ENCODE results near the gene MUC5AC.

MUC5AC gene

GRCh38 chr11:1116104-1116503, 41.6 kb upstream of the MUC5AC start:
- Histone ChIP-seq H3K9ac (ENCODE audit: low read depth in 1 of 2, low read length in 2 of 2) (no peak overlapping the region), H3K9me3 (ENCODE audit: control insufficient read depth in 2 of 2, low read length in 2 of 2) (no peaks in the 10 kb centered on the region), H3K27me3 (ENCODE audit: control insufficient read depth in 2 of 2, insufficient read depth in 2 of 2, low read length in 2 of 2) (no peaks in the 10 kb centered on the region), H3K4me3 (ENCODE audit: low read length in 2 of 2) (no peak overlapping the region), H3K36me3 (ENCODE audit: control insufficient read depth in 2 of 2, insufficient read depth in 2 of 2, low read length in 2 of 2) (no peaks in the 10 kb centered on the region), H3K27ac (ENCODE audit: low read depth in 2 of 2, low read length in 2 of 2) (no peak overlapping the region), H3K4me1 (ENCODE audit: control insufficient read depth in 2 of 2, insufficient read depth in 2 of 2, low read length in 2 of 2) (no peaks in the 10 kb centered on the region)

- Histone ChIP-seq H3K36me3 (ENCODE audit: control insufficient read depth in 2 of 2, insufficient read depth in 2 of 2, low read length in 2 of 2) (no peaks in the 10 kb centered on the region), H3K4me1 (ENCODE audit: control insufficient read depth in 2 of 2, insufficient read depth in 2 of 2, low read length in 2 of 2) (no peaks in the 10 kb centered on the region), H3K27ac (ENCODE audit: low read depth in 2 of 2, low read length in 2 of 2) (no peak overlapping the region), H3K9me3 (ENCODE audit: control insufficient read depth in 2 of 2, low read length in 2 of 2) (no peaks in the 10 kb centered on the region), H3K9ac (ENCODE audit: low read depth in 1 of 2, low read length in 2 of 2) (no peak overlapping the region), H3K27me3 (ENCODE audit: control insufficient read depth in 2 of 2, insufficient read depth in 2 of 2, low read length in 2 of 2) (no peaks in the 10 kb centered on the region), H3K4me3 (ENCODE audit: low read length in 2 of 2) (no peak overlapping the region)
These were observed 40.9 kb upstream of the MUC5AC start for GRCh38 chr11:1116666-1117390.

GRCh38 chr11:1117992-1118391, 39.8 kb upstream of the MUC5AC start:
- no peaks in the 10 kb centered on the region for H3K36me3 ChIP-seq (ENCODE audit: control insufficient read depth in 2 of 2, insufficient read depth in 2 of 2, low read length in 2 of 2)

GRCh38 chr11:1118755-1119603, 38.8 kb upstream of the MUC5AC start:
- Histone ChIP-seq H3K27ac (ENCODE audit: low read depth in 2 of 2, low read length in 2 of 2) (no peak overlapping the region), H3K9me3 (ENCODE audit: control insufficient read depth in 2 of 2, low read length in 2 of 2) (no peaks in the 10 kb centered on the region), H3K4me1 (ENCODE audit: control insufficient read depth in 2 of 2, insufficient read depth in 2 of 2, low read length in 2 of 2) (no peaks in the 10 kb centered on the region), H3K9ac (ENCODE audit: low read depth in 1 of 2, low read length in 2 of 2) (no peak overlapping the region), H3K36me3 (ENCODE audit: control insufficient read depth in 2 of 2, insufficient read depth in 2 of 2, low read length in 2 of 2) (no peaks in the 10 kb centered on the region), H3K4me3 (ENCODE audit: low read length in 2 of 2) (no peak overlapping the region), H3K27me3 (ENCODE audit: control insufficient read depth in 2 of 2, insufficient read depth in 2 of 2, low read length in 2 of 2) (no peaks in the 10 kb centered on the region)

More at GRCh38 chr11:1117992-1118391, 39.8 kb upstream of the MUC5AC start:
- Histone ChIP-seq H3K9me3 (ENCODE audit: control insufficient read depth in 2 of 2, low read length in 2 of 2) (no peaks in the 10 kb centered on the region), H3K9ac (ENCODE audit: low read depth in 1 of 2, low read length in 2 of 2) (no peak overlapping the region), H3K27ac (ENCODE audit: low read depth in 2 of 2, low read length in 2 of 2) (no peak overlapping the region), H3K4me3 (ENCODE audit: low read length in 2 of 2) (no peak overlapping the region), H3K27me3 (ENCODE audit: control insufficient read depth in 2 of 2, insufficient read depth in 2 of 2, low read length in 2 of 2) (no peaks in the 10 kb centered on the region), H3K4me1 (ENCODE audit: control insufficient read depth in 2 of 2, insufficient read depth in 2 of 2, low read length in 2 of 2) (no peaks in the 10 kb centered on the region)

GRCh38 chr11:1119604-1120146, 38.1 kb upstream of the MUC5AC start:
- Histone ChIP-seq H3K27me3 (ENCODE audit: control insufficient read depth in 2 of 2, insufficient read depth in 2 of 2, low read length in 2 of 2) (no peaks in the 10 kb centered on the region), H3K9me3 (ENCODE audit: control insufficient read depth in 2 of 2, low read length in 2 of 2) (no peaks in the 10 kb centered on the region), H3K27ac (ENCODE audit: low read depth in 2 of 2, low read length in 2 of 2) (no peak overlapping the region), H3K36me3 (ENCODE audit: control insufficient read depth in 2 of 2, insufficient read depth in 2 of 2, low read length in 2 of 2) (no peaks in the 10 kb centered on the region), H3K4me3 (ENCODE audit: low read length in 2 of 2) (no peak overlapping the region), H3K9ac (ENCODE audit: low read depth in 1 of 2, low read length in 2 of 2) (no peak overlapping the region), H3K4me1 (ENCODE audit: control insufficient read depth in 2 of 2, insufficient read depth in 2 of 2, low read length in 2 of 2) (no peaks in the 10 kb centered on the region)

GRCh38 chr11:1120532-1121330, 37.0 kb upstream of the MUC5AC start:
- H3K4me1 ChIP-seq (ENCODE audit: control insufficient read depth in 2 of 2, insufficient read depth in 2 of 2, low read length in 2 of 2) = no peaks in the 10 kb centered on the region
- H3K9ac ChIP-seq (ENCODE audit: low read depth in 1 of 2, low read length in 2 of 2) = no peak overlapping the region
- H3K9me3 ChIP-seq (ENCODE audit: control insufficient read depth in 2 of 2, low read length in 2 of 2) = no peaks in the 10 kb centered on the region
- no peaks in the 10 kb centered on the region for H3K36me3 ChIP-seq (ENCODE audit: control insufficient read depth in 2 of 2, insufficient read depth in 2 of 2, low read length in 2 of 2)
- no peak overlapping the region for H3K4me3 ChIP-seq (ENCODE audit: low read length in 2 of 2)
- no peak overlapping the region for H3K27ac ChIP-seq (ENCODE audit: low read depth in 2 of 2, low read length in 2 of 2)
- no peaks in the 10 kb centered on the region for H3K27me3 ChIP-seq (ENCODE audit: control insufficient read depth in 2 of 2, insufficient read depth in 2 of 2, low read length in 2 of 2)

- H3K4me3 ChIP-seq (ENCODE audit: low read length in 2 of 2) = no peak overlapping the region
- no peaks in the 10 kb centered on the region for H3K36me3 ChIP-seq (ENCODE audit: control insufficient read depth in 2 of 2, insufficient read depth in 2 of 2, low read length in 2 of 2)
- H3K4me1 ChIP-seq (ENCODE audit: control insufficient read depth in 2 of 2, insufficient read depth in 2 of 2, low read length in 2 of 2) = no peaks in the 10 kb centered on the region
- no peak overlapping the region for H3K27ac ChIP-seq (ENCODE audit: low read depth in 2 of 2, low read length in 2 of 2)
- no peaks in the 10 kb centered on the region for H3K9me3 ChIP-seq (ENCODE audit: control insufficient read depth in 2 of 2, low read length in 2 of 2)
- no peaks in the 10 kb centered on the region for H3K27me3 ChIP-seq (ENCODE audit: control insufficient read depth in 2 of 2, insufficient read depth in 2 of 2, low read length in 2 of 2)
- H3K9ac ChIP-seq (ENCODE audit: low read depth in 1 of 2, low read length in 2 of 2) = no peak overlapping the region
These were observed 36.4 kb upstream of the MUC5AC start for GRCh38 chr11:1121331-1121812.

GRCh38 chr11:1121813-1122663, 35.7 kb upstream of the MUC5AC start:
- no peaks in the 10 kb centered on the region for H3K9me3 ChIP-seq (ENCODE audit: control insufficient read depth in 2 of 2, low read length in 2 of 2)
- H3K9ac ChIP-seq (ENCODE audit: low read depth in 1 of 2, low read length in 2 of 2) = no peak overlapping the region
- H3K27me3 ChIP-seq (ENCODE audit: control insufficient read depth in 2 of 2, insufficient read depth in 2 of 2, low read length in 2 of 2) = no peaks in the 10 kb centered on the region
- H3K4me3 ChIP-seq (ENCODE audit: low read length in 2 of 2) = no peak overlapping the region
- H3K27ac ChIP-seq (ENCODE audit: low read depth in 2 of 2, low read length in 2 of 2) = no peak overlapping the region
- H3K36me3 ChIP-seq (ENCODE audit: control insufficient read depth in 2 of 2, insufficient read depth in 2 of 2, low read length in 2 of 2) = no peaks in the 10 kb centered on the region
- H3K4me1 ChIP-seq (ENCODE audit: control insufficient read depth in 2 of 2, insufficient read depth in 2 of 2, low read length in 2 of 2) = no peaks in the 10 kb centered on the region

GRCh38 chr11:1122664-1123002, 35.1 kb upstream of the MUC5AC start:
- Histone ChIP-seq H3K36me3 (ENCODE audit: control insufficient read depth in 2 of 2, insufficient read depth in 2 of 2, low read length in 2 of 2) (no peaks in the 10 kb centered on the region), H3K4me1 (ENCODE audit: control insufficient read depth in 2 of 2, insufficient read depth in 2 of 2, low read length in 2 of 2) (no peaks in the 10 kb centered on the region), H3K27ac (ENCODE audit: low read depth in 2 of 2, low read length in 2 of 2) (no peak overlapping the region), H3K9me3 (ENCODE audit: control insufficient read depth in 2 of 2, low read length in 2 of 2) (no peaks in the 10 kb centered on the region), H3K27me3 (ENCODE audit: control insufficient read depth in 2 of 2, insufficient read depth in 2 of 2, low read length in 2 of 2) (no peaks in the 10 kb centered on the region), H3K4me3 (ENCODE audit: low read length in 2 of 2) (no peak overlapping the region), H3K9ac (ENCODE audit: low read depth in 1 of 2, low read length in 2 of 2) (no peak overlapping the region)

Data from mucosa of rectum (tissue), 2 donors.